Measurements from ENCODE around the gene NPHP1.
A peak's percentile ranks its signal among the peaks of the same experiment; 100 is the strongest.
"Not testable (repeated sequence)": the region's sequence is repeated elsewhere in the genome, so short reads cannot be mapped to it uniquely, and the experiment has no call there.

Gene NPHP1

DNA sequence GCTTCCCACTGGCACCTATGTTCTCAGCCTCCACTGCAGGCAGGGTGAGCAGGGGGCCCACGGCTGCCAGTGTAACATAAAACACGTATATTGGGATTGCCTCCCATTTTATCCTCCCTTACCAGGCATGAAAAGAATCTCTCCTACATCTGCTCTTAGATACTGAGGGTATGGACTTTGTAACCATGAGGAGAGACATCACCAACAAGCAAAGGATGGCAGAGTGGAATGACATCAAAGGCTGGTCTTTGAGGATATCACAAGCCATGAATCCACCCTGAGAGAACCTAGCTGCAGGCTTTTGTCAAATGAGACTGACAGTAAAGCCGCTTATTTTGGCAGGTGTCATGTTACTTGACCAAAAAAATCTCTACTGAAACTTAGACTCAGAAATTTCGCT is 7.4 kb downstream of the NPHP1 start:
- DNase-seq, result no peak

DNA sequence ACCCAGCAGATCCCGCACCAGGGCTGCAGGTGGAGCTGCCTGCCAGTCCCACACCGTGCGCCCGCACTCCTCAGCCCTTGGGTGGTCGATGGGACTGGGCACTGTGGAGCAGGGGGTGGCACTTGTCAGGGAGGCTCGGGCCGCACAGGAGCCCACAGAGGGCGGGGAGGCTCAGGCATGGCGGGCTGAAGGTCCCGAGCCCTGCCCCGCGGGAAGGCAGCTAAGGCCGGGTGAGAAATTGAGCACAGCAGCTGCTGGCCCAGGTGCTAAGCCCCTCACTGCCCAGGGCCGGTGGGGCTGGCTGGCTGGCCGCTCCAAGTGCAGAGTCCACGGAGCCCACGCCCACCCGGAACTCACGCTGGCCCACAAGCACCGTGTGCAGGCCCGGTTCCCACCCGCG is 14.6 kb downstream of the NPHP1 start:
- DNase-seq, result not testable (repeated sequence)

DNA sequence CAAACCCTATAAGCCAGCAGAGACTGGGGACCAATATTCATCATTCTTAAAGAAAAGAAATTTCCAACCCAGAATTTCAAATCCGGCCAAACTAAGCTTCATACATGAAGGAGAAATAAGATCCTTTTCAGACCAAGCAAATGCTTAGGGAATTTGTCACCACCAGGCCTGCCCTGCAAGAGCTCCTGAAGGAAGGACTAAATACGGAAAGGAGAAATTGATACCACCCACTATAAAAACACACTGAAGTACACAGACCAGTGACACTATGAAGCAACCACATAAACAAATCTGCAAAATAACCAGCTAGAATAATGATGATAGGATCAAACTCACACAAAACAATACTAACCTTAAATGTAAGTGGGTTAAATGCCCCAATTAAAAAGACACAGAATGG is 22.4 kb downstream of the NPHP1 start:
- no peak for DNase-seq

DNA sequence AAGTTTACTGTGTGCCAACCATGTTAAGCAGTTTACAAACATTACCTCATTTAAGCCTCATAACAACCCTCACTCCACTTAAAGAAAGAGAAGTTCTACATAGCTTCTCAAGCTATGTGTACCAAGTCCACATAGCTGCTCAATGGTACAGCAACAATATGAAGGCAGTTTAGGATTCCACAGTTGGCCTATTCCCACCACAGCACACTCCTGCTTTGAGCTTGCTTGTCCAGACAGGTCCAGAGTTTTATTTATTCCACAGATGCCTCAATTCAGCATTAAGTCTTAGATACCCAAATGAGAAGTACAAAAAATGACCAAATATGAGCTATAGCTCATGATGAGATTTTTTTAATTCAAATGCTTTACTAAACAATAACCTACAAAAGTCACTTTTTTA is 24.8 kb downstream of the NPHP1 start:
- DNase-seq, result no peak

DNA sequence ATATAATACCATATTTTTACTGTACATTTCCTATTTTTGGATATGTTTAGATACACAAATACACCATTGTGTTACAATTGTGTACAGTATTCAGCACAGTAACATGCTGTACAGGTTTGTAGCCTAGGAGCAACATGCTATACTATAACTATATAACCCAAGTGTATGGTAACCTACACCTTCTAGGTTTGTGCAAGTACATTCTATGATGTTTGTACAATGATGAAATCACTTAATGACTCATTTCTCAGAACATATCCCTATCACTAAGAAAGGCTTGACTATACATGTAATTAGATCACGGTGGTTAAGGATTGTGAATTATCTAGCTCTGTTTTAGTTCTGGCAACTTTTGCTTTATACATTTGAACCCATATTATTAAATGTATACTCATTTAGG is 31.3 kb downstream of the NPHP1 start:
- no peak for DNase-seq

DNA sequence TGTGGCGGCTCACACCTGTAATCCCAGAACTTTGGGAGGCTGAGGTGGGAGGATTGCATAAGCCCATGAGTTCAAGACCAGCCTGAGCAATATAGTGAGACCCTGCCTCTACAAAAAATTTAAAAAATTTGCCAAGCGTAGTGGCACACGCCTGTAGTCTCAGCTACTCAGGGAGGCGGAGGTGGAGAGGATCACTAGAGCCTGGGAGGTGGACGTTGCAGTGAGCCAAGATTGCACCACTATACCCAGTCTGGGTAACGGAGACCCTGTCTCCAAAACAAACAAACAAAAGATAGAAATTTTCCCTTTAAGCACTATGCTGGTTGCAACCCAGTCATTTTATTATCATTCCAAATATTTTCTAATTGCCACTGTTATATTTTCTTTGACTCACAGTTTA is 32.3 kb downstream of the NPHP1 start:
- no peak for DNase-seq

DNA sequence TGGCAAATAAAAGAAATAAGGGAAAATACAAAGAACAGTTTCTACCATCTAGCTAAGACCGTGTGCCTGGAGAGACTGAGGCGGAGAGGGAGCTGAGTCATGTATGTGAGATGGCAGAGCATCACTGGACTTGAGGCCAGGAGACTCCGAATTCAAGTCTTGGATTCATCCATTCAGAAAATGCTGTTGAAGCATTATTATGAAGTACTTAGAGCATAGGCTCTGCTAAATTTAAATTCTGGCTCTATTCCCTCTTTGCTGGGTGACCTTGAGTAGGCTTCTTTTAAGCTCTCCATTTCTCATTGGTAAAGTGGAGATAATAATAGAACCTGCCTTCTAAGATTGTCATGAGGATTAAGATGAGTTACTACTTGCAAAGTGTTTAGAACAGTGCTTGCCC is 34.7 kb downstream of the NPHP1 start:
- DNase-seq, result no peak

DNA sequence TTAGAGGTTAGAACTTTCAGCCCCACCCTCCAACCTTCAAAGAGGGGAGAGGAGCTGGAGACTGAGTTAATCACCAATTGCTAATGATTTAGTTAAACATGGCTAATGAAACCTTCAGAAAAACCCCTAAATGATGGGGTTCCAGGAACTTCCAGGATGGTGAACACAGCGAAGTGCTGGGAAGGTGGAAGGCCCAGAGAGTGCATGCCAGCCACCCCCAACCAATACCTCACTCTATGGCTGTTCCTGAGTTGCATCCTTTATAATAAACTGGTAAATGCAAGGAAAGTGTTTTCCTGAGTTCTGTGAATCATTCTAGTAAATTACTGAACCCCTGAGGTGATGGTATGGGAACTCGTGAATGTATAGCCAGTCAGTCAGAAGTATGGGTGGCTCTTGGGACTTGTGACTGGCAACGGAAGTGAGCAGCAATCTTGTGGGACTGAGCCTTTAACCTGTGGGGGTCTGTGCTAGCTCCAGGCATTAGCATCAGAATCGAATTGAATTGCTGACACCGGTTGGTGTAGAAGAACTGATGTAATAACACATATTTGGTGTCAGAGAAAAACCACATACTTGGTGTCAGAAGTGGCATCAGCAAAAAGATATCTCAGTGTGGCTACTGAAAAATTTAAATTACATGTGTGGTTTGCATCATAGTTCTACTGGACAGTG is 37.4 kb downstream of the NPHP1 start:
- DNase-seq, result no peak

DNA sequence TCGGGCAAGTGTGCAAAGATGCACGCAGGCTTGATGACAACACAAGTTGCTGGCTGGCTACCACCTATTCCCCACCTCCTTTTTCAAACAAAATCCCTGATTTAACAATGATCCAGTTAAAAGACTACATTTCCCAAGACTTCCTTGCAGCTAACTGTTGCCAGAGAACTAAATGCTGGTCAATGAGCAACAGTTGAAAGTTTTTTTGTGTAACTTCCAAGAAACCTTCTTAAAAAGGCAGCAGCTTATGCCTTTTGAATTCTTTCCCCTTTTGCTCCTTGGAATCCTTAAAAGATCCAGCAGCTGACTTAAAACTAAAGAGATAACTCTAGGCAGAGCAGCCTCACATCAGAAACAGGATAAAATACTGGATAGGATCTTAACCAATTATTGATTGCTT is 38.5 kb downstream of the NPHP1 start:
- DNase-seq, result no peak

DNA sequence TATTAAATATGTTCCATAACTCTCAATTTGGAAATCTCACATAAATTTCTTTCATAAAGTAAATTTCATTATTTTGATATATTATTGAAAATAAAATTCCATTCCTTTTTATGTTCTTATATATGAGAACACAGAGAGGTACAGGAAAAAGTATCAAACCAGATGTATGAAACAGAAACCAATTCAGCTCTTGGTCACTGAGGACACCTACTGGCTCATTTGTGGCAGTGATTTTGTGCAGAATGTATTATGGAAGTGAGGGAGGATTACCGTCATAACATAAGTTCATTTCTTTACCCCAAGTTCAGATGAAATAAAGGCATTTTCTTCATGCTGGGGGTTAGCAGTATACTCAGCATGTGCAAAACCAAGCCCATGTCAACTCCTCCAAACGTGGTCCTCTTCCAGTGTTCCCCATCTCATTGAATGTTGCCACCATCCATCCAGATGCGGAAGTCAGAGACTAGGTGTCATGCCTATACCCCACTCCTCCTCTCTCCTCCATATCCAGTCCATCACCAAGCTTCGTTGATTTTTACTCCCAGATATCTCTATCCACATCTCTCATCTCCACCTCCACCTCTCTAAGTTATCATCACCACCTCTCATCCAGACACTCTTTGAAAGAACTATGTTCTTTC is 47.5 kb downstream of the NPHP1 start:
- DNase-seq, result peak in 1 of 2 experiments; percentile 1

DNA sequence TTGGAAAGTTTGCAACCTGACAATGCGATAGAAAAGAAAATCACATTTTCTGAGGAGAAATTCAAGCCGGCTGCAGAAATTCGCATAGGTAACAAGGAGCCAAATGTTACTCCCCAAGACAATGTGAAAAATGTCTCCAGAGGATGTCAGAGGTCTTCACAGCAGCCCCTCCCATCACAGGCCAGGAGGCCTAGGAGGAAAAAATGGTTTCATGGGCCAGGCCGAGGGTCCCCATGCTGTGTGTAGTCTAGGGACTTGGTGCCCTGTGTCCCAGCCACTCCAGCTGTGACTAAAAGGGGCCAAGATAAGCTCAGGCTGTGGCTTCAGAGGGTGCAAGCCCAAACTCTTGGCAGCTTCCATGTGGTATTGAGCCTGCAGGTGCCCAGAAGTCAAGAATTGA is 50.0 kb downstream of the NPHP1 start:
- DNase-seq, result not testable (repeated sequence)

DNA sequence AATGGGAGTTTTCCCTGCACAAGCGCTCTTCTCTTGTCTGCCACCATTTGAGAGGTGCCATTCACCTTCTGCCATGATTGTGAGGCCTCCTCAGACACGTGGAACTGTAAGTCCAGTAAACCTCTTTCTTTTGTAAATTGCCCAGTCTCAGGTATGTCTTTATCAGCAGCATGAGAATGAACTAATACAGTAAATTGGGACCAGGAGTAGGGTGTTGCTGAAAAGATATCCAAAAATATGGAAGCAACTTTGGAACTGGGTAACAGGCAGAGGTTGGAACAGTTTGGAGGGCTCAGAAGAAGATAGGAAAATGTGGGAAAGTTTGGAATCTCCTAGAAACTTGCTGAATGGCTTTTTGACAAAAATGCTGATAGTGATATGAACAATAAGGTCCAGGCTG is 50.6 kb downstream of the NPHP1 start:
- DNase-seq, result not testable (repeated sequence)

DNA sequence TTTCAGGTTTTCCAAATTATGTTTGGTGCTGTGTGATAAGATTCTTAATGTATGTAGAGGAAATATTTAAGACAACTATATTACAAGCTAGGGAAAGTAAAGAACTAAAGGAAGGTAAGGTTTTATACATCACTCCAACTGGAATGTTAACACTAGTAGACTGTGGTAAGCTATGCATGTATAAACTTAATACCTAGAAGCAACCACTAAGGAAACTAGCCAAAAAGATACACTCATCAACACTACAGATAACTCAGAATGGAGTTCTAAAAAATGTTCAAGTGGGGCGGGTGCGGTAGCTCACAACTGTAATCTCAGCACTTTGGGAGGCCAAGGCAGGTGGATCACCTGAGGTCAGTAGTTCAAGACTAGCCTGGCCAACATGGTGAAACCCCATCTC is 51.4 kb downstream of the NPHP1 start:
- no peak for DNase-seq

DNA sequence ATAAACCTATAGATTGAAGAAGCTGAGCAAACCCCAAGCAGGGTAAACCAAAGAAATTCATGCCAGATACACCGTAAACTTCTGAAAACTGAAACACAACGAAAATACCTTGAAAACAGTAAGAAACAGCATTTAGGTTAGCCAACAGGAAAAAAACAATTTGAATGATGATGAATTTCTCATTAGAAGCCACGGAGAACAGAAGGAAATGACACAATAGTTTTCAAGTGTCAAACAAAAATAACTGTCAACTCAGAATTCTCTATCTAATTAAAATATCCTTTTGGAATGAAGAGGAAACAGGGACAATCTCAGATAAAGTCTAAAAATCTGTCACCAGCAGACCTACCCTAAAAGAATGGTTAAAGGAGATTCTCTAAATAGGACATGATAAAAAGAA is 51.9 kb downstream of the NPHP1 start:
- DNase-seq, result no peak

DNA sequence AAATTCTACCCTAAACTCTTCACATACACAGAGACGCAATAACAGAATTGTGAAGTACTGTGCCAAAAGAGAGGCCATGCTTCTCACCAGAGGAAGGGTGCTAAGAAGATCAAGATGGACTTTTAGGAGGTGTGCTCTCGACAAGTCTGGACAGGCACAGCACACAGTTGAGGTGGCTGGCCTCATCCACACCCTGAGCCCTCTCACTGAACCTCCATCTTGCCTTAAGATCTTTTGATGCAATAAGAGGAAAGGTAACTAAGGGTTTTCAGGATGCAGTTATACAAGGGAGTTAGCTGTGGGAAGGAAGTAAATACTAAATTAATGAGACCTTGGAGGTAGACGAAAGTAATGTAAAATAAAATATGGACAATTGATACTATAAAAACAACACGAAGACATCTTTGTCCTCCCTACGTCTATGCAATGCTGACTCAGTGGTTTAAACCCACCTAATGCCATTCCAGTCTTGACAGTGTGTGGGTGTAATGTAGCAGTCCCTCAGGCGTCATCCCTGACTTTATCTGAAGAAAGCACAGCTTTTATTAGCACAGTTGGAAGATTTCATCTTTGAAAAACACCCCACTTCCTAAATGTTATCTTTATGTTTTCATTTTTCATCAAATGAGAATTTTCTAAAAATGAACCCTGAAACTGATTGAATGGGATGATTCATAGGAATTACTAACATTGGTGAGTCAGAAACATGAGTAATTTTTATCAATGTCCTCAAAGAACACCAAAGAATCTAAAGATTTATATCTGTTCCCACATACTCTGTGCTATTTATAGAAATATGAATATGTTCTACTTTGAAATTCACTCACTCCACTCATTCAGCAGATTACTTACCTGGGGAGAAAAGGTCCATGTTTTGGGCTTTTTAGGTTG is 55.2 kb downstream of the NPHP1 start:
- no peak for DNase-seq

DNA sequence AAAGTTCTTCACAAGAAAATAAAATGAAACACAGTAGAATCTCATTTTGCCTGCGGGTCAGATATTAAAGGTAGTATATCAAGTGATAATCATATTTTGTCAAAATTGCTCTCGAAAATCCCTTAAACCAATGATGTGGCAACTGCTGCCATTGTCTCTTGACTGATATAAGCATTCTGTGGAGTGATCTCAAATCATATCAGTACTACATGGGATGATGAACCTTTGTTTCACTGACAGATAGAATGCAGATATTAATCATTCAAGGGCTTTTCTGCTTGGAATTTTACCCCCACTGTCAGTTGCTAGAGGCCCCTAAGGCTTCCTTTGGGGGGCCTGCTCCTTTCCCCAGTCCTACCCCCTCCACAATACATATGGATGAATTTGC is 57.9 kb downstream of the NPHP1 start:
- DNase-seq, result no peak

DNA sequence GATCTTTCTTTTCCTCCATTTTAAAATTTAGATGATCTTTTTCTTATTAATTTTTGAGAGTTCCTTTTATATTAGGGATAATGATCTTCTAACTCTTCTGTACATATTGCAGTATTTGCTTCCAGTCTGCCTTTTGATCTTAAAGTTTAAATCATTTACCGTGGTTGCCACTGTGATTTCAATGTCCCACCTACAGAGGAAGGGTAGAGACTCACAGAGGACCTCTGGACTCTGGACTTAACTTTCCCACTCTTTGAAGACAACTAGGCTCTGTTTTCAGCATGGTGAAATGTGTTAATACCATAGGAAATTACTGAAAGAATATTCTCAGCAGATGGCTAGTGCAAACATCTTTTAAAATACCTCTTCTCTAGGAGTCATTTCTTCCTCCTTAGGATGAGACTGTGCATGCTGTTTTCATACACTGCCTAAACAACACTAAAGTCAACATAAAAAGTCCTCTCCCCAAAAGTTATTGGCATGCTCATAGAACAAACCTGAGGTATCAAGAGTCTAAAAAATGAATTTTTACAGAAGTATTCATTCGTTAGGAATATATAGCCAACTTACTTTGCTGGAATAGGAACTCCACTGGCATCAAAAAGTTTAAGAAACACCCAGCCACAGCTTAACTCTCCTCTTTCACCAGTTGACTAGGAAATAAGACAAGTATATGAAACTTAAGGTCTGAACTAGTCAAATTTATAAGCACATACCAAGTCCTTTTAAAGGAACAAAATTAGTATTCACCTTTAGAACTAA is 58.4 kb downstream of the NPHP1 start:
- no peak for DNase-seq

DNA sequence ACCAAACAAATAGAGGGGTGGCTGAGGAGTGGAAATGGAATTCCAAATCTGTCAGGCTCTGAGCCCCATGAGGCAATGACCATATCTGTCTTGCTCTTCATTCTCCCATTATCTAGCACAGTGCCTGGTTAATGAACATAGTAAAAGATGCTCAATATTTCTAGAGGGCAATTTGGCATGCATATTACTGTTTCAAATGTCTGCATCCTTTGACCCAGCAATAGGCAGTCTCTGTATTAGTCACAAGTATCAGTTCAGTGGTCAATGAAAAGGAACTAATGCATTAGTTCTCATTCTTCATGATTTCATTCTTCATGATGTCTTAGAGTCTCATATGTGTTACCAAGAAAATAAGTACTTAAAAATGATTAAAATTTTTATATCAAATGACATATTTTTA is 60.8 kb downstream of the NPHP1 start:
- DNase-seq, result no peak

DNA sequence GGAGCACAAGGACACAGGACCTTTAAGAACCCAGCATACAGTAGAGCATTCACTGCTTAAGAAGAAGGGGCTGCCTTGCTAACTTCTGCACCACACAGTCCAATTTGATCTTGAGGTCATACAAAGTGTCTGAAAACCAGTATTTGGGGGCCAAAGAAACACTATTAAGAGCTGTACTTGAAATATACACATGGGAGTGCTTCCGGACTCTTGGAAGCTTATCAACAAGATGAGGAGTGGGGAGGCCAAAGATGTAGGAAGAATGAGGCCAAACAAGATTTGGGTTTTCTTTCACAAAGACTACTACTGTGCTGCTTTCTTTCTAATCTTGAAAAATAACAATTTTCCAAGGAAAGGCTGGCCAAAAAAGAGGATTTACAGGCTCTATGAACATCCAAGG is 64.4 kb downstream of the NPHP1 start:
- no peak for DNase-seq

DNA sequence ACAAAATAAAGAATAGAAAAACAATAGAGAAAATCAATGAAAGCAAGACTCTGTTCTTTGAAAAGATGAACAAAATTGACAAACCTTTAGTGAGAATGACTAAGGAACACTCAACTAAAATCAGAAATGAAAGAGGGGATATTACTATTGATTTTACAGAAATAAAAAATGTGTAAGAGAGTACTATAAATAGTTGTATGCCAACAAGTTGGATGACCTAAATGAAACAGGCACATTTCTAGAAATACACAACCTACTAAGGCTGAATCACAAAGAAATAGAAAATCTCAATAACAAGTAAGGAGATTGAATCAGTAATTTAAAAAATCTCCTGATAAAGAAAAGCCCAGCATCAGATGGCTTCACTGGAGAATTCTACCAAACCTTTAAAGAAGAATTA is 70.8 kb downstream of the NPHP1 start:
- DNase-seq, result no peak

DNA sequence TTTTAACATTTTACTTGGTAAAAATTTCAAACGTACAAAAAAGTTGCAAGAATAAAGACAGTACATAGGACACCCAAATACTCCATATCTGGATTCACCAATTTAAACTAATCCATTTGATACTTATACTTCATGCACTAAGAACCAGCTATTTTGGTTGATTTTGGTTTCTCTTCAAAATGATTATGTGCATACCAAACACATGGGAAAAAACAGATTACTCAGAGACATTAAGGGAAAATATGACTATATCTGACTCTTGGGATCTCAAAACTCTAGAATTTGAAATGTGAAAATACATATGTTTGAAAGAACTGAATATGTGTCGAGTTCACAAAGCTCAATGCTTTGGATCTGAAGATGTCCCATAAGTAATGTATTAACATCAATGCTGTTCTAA is 73.6 kb downstream of the NPHP1 start:
- DNase-seq, result no peak

DNA sequence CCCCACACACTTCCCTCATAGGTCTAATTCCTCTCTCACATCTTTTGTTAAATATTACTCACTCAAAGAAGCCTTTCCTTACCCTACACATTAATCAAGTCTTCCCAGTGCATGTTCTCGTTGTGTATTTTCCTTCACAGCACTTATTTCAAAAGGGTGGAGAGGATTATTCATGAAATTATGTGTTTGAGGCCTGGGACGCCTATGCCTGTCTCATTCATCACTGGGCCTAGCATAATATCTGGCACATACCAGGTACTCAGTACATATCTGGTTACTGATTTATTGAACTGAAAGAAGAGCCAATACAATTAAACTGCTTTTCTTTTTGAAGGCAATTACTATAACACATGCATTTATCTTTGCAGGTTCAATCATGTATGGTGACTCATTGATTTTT is 74.1 kb downstream of the NPHP1 start:
- DNase-seq, result no peak

DNA sequence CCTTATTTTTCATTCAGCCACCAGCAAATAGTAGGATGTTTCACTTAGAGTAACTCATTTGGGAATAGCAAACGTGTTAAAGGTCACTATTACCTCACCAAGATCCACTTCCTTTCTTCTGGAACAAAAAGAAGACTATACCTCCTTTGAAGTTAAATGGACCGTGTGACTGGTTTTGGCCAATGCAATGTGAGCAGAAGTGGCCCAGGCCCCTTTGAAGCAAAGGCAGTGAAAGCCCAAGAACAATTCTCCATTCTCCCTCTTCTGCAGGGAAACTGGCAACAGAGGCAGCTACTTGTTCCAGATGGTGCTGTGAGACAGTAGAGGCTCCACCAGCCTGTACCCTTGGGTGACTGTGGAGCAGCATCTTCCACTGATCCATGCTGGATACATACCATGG is 77.9 kb downstream of the NPHP1 start:
- DNase-seq, result peak in 1 of 2 experiments; percentile 16

Data from NCI-H187 (cell line).